ENCODE results near the gene AJM1. TPM values are rescaled to one million over a fixed set of nuclear protein-coding genes. Genes with fewer than 3 reads are reported as not detected.
"Not testable (repeated sequence)": the region's sequence is repeated elsewhere in the genome, so short reads cannot be mapped to it uniquely, and the experiment has no call there.

AJM1 gene
- total RNA-seq, 1 donor from 2014 or later, result 2.2 TPM

DNA sequence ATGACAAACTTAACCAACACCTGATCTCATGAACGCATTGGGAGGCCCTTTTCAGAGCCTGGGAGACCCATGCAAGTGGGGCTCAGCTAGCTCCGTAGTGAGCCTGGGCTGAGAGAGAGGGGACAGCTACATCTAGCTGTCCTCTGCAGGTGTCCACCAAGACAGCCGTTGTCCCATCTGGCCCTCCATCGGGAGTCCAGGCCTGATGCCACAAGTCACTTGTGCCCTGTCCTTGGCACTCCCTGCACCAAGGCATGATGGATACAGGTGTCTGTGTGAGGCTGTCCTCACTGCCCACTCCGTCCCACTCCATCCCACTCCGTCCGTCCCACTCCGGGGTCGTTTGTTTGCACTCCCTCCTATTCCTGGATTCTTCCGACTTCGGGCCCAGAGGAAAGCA, 26.4 kb downstream of the AJM1 start:
- TF ChIP-seq, protein P1, sequence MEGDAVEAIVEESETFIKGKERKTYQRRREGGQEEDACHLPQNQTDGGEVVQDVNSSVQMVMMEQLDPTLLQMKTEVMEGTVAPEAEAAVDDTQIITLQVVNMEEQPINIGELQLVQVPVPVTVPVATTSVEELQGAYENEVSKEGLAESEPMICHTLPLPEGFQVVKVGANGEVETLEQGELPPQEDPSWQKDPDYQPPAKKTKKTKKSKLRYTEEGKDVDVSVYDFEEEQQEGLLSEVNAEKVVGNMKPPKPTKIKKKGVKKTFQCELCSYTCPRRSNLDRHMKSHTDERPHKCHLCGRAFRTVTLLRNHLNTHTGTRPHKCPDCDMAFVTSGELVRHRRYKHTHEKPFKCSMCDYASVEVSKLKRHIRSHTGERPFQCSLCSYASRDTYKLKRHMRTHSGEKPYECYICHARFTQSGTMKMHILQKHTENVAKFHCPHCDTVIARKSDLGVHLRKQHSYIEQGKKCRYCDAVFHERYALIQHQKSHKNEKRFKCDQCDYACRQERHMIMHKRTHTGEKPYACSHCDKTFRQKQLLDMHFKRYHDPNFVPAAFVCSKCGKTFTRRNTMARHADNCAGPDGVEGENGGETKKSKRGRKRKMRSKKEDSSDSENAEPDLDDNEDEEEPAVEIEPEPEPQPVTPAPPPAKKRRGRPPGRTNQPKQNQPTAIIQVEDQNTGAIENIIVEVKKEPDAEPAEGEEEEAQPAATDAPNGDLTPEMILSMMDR (conservative IDR thresholded peaks at IDR 0.05; ENCODE audit: low read depth, low read length), result no peak
- no peak overlapping the region for H3K4me3 ChIP-seq (ENCODE audit: low read depth, low read length)

DNA sequence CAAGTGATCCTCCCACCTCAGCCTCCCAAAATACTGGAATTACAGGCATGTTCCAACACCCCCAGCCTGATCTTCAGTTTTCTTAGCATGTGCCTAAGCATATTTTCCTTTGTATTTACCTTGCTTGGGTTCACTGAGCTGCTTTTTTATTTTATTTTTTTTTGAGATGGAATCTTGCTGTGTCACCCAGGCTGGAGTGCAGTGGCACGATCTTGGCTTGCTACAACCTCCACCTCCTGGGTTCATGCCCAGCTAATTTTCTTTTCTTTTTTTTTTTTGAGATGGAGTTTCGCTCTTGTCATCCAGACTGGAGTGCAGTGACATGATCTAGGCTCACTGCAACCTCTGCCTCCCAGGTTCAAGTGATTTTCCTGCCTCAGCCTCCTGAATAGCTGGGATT, 27.3 kb downstream of the AJM1 start:
- DNase-seq (ENCODE audit: low read depth); H3K4me3 ChIP-seq (ENCODE audit: low read depth, low read length): not testable (repeated sequence)

More for the DNA sequence above, 26.4 kb downstream of the AJM1 start:
- no peak for DNase-seq (ENCODE audit: low read depth)

DNA sequence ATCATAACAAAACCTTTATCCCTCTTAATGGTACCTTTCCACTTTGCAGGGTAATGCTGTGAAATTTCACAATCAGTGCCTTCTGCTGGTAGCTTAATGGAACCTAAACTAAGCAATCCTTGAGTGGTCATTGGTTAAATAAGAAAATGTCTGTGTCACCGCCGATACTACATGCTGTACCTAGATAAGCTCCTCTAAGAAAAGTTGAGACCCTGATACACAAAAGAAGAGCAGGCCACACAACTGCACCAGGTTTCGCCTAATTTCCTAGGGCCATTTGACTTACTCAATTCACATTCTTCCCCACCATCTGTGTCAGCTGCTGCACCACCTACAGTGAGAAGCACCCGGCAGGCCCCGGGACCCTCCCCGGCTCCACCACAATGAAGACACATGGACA, 32.9 kb downstream of the AJM1 start:
- DNase-seq (ENCODE audit: low read depth), result no peak
- no peak overlapping the region for H3K4me3 ChIP-seq (ENCODE audit: low read depth, low read length)
- TF ChIP-seq, protein P1 (conservative IDR thresholded peaks at IDR 0.05; ENCODE audit: low read depth, low read length), result no peak

DNA sequence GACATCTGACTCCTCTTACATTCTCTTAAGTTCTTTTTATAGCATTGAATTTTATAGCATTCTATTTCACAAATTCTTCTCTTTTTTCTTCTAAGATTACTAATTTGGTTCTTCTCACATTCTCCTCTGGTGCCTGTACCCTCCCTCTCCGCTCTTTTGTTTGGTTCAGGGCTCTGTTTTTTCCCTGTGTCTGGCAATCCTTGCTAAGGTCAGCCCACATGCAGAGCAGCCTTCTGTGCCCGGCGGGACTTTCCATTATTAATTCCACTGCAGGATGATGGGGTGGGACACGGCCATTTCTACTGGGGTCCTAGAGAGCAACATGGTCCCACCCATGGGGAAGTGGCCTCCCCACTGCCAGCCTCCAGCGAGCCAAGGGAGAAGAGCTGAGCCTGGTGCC, 34.2 kb downstream of the AJM1 start:
- H3K4me3 ChIP-seq (ENCODE audit: low read depth, low read length), result no peak overlapping the region
- no peak for DNase-seq (ENCODE audit: low read depth)
- TF ChIP-seq, protein P1 (conservative IDR thresholded peaks at IDR 0.05; ENCODE audit: low read depth, low read length), result no peak

DNA sequence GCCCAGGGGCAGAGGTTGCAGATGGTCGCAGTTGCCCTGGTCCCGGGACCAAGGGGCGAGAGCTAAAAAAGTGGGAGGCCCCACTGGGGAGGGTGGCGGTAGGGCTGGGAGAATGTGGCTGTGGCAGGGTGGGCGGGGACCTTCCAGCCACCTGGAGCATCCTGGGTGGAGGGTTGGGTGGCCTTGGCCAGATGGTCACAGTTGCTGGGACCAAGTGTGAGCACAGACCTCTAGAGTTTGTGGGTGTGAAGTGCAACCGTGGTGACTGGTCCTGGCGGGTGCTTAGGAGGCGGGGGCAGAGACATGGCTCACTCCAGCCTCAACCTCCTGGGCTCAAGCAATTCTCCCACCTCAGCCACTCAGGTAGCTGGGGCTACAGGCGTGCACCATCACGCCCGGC, 38.4 kb downstream of the AJM1 start:
- no peak for DNase-seq (ENCODE audit: low read depth)
- H3K4me3 ChIP-seq (ENCODE audit: low read depth, low read length), result no peak overlapping the region
- TF ChIP-seq, protein P1 (conservative IDR thresholded peaks at IDR 0.05; ENCODE audit: low read depth, low read length), result no peak

DNA sequence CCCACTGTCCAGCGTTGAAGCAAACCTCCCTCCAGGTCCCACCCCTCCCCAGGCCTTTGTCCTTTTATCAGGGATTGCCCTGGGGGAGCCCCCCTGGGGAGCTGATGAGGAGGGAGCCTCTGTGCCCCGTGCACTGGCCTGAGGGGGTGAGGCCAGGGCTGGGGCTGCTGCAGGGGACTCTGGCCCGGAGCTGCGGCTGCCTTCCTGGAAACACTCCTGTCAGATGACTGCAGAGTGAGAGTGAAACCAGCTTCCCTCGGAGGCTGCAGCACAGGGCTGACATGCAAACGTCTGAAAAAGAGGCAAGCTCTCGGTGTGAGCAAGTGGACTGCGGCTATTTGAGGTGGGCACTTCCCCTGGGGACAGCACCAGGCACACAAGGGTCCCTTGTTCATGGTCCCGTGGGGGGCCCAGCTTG, 39.4 kb downstream of the AJM1 start:
- peak overlapping the region; percentile 6 for H3K4me3 ChIP-seq (ENCODE audit: low read depth, low read length)
- DNase-seq (ENCODE audit: low read depth), result no peak
- TF ChIP-seq, protein P1 (conservative IDR thresholded peaks at IDR 0.05; ENCODE audit: low read depth, low read length), result no peak

DNA sequence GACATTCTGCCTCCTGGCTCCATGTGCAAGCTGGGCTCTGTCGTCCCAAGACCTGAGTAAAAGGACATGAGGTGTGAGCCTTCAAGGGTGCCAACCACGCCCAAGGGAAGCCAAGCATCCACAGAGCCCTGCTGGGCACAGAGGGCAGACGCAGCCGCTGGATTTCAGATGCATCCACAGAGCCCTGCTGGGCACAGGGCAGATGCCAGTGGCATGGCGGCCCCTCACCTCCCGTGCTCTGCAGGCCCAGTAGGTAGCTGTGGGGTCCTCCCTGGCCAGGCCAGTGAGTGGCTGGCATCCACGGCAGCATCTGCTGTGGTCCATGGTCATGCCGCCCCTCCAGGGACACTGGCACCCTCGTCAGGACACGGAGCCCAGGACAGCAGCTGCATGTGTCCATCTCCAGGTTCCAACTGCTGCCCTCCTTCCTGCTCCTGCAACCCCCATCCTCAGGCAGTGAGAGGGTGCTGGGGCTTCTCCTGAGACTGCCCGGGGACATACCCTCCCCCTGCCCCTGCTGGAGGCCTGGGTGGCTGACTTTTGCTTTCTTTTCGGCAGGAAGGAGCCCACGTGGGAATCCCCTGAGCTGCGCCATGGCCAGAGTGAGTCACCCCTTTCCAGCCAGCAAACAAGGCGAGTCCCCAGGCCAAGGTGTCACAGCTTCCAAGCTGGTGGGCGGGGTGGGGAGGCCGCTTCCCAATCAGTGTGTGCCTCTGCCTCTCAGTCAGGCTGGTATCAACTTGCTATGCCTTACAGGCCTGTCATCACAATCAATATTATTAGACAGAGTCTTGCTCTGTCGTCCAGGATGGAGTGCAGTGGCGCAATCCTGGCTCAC, 40.0 kb downstream of the AJM1 start:
- peak overlapping the region; percentile 7 for H3K4me3 ChIP-seq (ENCODE audit: low read depth, low read length)
- peak; percentile 43 for DNase-seq (ENCODE audit: low read depth)
- TF ChIP-seq, protein P1 (conservative IDR thresholded peaks at IDR 0.05; ENCODE audit: low read depth, low read length), result no peak

DNA sequence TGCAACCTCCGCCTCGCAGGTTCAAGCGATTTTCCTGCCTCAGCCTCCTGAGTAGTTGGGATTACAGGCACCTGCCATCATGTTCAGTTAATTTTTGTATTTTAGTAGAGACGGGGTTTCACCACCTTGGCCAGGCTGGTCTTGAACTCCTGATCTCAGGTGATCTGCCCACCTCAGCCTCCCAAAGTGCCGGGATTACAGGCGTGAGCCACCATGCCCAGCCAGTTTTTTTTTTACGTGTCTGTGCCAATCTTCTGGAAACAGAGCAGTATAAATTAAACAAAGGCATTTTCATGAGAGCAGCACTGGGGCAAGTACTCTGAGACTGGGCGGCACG, 40.6 kb downstream of the AJM1 start:
- H3K4me3 ChIP-seq (ENCODE audit: low read depth, low read length); DNase-seq (ENCODE audit: low read depth): not testable (repeated sequence)

DNA sequence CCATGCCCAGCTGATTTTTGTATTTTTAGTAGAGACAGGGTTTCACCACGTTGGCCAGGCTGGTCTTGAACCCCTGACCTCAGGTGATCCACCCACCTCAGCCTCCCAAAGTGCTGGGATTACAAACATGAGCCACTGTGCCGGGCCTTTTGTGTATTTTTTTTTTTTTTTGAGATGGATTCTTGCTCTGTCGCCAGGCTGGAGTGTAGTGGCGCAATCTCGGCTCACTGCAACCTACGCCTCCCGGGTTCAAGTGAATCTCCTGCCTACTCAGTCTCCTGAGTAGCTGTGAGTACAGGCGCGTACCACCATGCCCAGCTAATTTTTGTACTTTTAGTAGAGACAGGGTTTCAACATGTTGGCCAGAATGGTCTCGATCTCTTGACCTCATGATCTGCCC, 41.4 kb downstream of the AJM1 start:
- not testable (repeated sequence) for DNase-seq (ENCODE audit: low read depth); H3K4me3 ChIP-seq (ENCODE audit: low read depth, low read length)
